Activated naive CD4-positive, alpha-beta T cell treated with anti-CD3 and anti-CD28 coated beads, Interleukin-2, amount 10 ng/mL, durations not matched to agents 7 days and 5 days (primary cell): ENCODE results near the gene TMEM242.
A peak's percentile ranks its signal among the peaks of the same experiment; 100 is the strongest.

Experiments
- CTCF ChIA-PET: fragments of 350-600 bp; sonication (Branson Sonifier 250); formaldehyde crosslinking; loops from one replicate; lab custom pipeline; 2021; ENCODE audit warnings: antibody characterized with exemption; lab: Charles Lee
- DNase-seq: peaks from one replicate; pipeline ENCODE4 v3.0.0-alpha.2; 2020
- H3K27ac Mint-ChIP-seq: one replicate; pipeline ENCODE4 v1.8.0; 2021; ENCODE audit warnings: mild to moderate bottlenecking, moderate library complexity, mixed read lengths
- H3K27me3 Mint-ChIP-seq: one replicate; pipeline ENCODE4 v1.8.0; 2021; ENCODE audit warnings: mild to moderate bottlenecking, mixed read lengths
- H3K36me3 Mint-ChIP-seq: one replicate; pipeline ENCODE4 v1.8.0; 2021; ENCODE audit warnings: mixed read lengths
- H3K4me1 Mint-ChIP-seq: one replicate; pipeline ENCODE4 v1.8.0; 2021; ENCODE audit warnings: mixed read lengths
- H3K4me3 Mint-ChIP-seq: one replicate; pipeline ENCODE4 v1.8.0; 2021; ENCODE audit warnings: mild to moderate bottlenecking, moderate library complexity, mixed read lengths
- H3K9me3 Mint-ChIP-seq: one replicate; pipeline ENCODE4 v1.8.0; 2021; ENCODE audit warnings: mixed read lengths

Gene TMEM242

GRCh38 chr6:157291356-157291755 is 32.0 kb downstream of the TMEM242 start:
- H3K9me3 Mint-ChIP-seq = no peaks in the 10 kb centered on the region

GRCh38 chr6:157290797-157291196 is 32.5 kb downstream of the TMEM242 start:
- no peak for DNase-seq
- no peaks in the 10 kb centered on the region for H3K9me3 Mint-ChIP-seq
- H3K27ac Mint-ChIP-seq = no peak overlapping the region
- CTCF ChIA-PET = interaction anchor here (1.4 kb wide), 1 partner anchor 256 kb away, joined by 3 read pairs; no protein-coding TSS in a partner anchor
- H3K4me1 Mint-ChIP-seq = peaks cover 15% of the 10 kb centered on the region
- H3K4me3 Mint-ChIP-seq = no peak overlapping the region
- peaks cover 20% of the 10 kb centered on the region for H3K36me3 Mint-ChIP-seq
- no peaks in the 10 kb centered on the region for H3K27me3 Mint-ChIP-seq

More at GRCh38 chr6:157291356-157291755, 32.0 kb downstream of the TMEM242 start:
- Mint-ChIP-seq H3K27ac (no peak overlapping the region), H3K4me3 (no peak overlapping the region), H3K27me3 (no peaks in the 10 kb centered on the region), H3K4me1 (peaks cover 15% of the 10 kb centered on the region), H3K36me3 (peaks cover 20% of the 10 kb centered on the region)
- CTCF ChIA-PET = interaction anchor here (1.4 kb wide), 1 partner anchor 257 kb away, joined by 3 read pairs; no protein-coding TSS in a partner anchor
- no peak for DNase-seq

GRCh38 chr6:157289764-157290163 is 33.6 kb downstream of the TMEM242 start:
- H3K36me3 Mint-ChIP-seq = peaks cover 20% of the 10 kb centered on the region
- H3K4me1 Mint-ChIP-seq = peaks cover 15% of the 10 kb centered on the region
- no peaks in the 10 kb centered on the region for H3K9me3 Mint-ChIP-seq
- CTCF ChIA-PET = interaction anchor here (1.4 kb wide), 1 partner anchor 255 kb away, joined by 3 read pairs; no protein-coding TSS in a partner anchor
- no peak for DNase-seq
- H3K27me3 Mint-ChIP-seq = no peaks in the 10 kb centered on the region
- H3K27ac Mint-ChIP-seq = no peak overlapping the region
- H3K4me3 Mint-ChIP-seq = no peak overlapping the region

GRCh38 chr6:157288575-157288974 is 34.7 kb downstream of the TMEM242 start:
- Mint-ChIP-seq H3K9me3 (no peaks in the 10 kb centered on the region), H3K4me1 (peaks cover 15% of the 10 kb centered on the region), H3K4me3 (no peak overlapping the region), H3K27ac (no peak overlapping the region), H3K36me3 (peaks cover 20% of the 10 kb centered on the region), H3K27me3 (no peaks in the 10 kb centered on the region)
- CTCF ChIA-PET = no interaction called here
- no peak for DNase-seq

GRCh38 chr6:157287923-157288322 is 35.4 kb downstream of the TMEM242 start:
- peaks cover 12% of the 10 kb centered on the region for H3K4me1 Mint-ChIP-seq
- no peaks in the 10 kb centered on the region for H3K27me3 Mint-ChIP-seq
- H3K36me3 Mint-ChIP-seq = peaks cover 20% of the 10 kb centered on the region
- no peak overlapping the region for H3K27ac Mint-ChIP-seq
- no peak for DNase-seq
- CTCF ChIA-PET = no interaction called here
- no peaks in the 10 kb centered on the region for H3K9me3 Mint-ChIP-seq
- no peak overlapping the region for H3K4me3 Mint-ChIP-seq

GRCh38 chr6:157287247-157287850 is 36.0 kb downstream of the TMEM242 start:
- H3K9me3 Mint-ChIP-seq = no peaks in the 10 kb centered on the region
- H3K36me3 Mint-ChIP-seq = peaks cover 18% of the 10 kb centered on the region
- peaks cover 8% of the 10 kb centered on the region for H3K4me1 Mint-ChIP-seq
- no peak for DNase-seq
- no peak overlapping the region for H3K27ac Mint-ChIP-seq
- CTCF ChIA-PET = no interaction called here
- H3K27me3 Mint-ChIP-seq = no peaks in the 10 kb centered on the region
- no peak overlapping the region for H3K4me3 Mint-ChIP-seq

GRCh38 chr6:157285422-157285779 is 37.9 kb downstream of the TMEM242 start:
- no peak for DNase-seq
- CTCF ChIA-PET = interaction anchor here (1.2 kb wide), 1 partner anchor 11 kb away, joined by 4 read pairs; no protein-coding TSS in a partner anchor
- no peak overlapping the region for H3K4me3 Mint-ChIP-seq
- H3K9me3 Mint-ChIP-seq = no peaks in the 10 kb centered on the region
- H3K27me3 Mint-ChIP-seq = no peaks in the 10 kb centered on the region
- H3K36me3 Mint-ChIP-seq = peaks cover 4% of the 10 kb centered on the region
- H3K27ac Mint-ChIP-seq = no peak overlapping the region
- H3K4me1 Mint-ChIP-seq = no peaks in the 10 kb centered on the region

GRCh38 chr6:157284738-157285421 is 38.4 kb downstream of the TMEM242 start:
- no peak overlapping the region for H3K4me3 Mint-ChIP-seq
- H3K27ac Mint-ChIP-seq = no peak overlapping the region
- no peaks in the 10 kb centered on the region for H3K9me3 Mint-ChIP-seq
- no peaks in the 10 kb centered on the region for H3K27me3 Mint-ChIP-seq
- no peak for DNase-seq
- CTCF ChIA-PET = interaction anchor here (0.9 kb wide), 1 partner anchor 49 kb away, joined by 3 read pairs; no protein-coding TSS in a partner anchor
- no peaks in the 10 kb centered on the region for H3K4me1 Mint-ChIP-seq
- peaks cover 1% of the 10 kb centered on the region for H3K36me3 Mint-ChIP-seq

GRCh38 chr6:157283900-157284737 is 39.2 kb downstream of the TMEM242 start:
- Mint-ChIP-seq H3K27me3 (peaks cover 4% of the 10 kb centered on the region), H3K4me1 (no peaks in the 10 kb centered on the region), H3K9me3 (no peaks in the 10 kb centered on the region), H3K4me3 (no peak overlapping the region), H3K27ac (no peak overlapping the region), H3K36me3 (no peaks in the 10 kb centered on the region)
- CTCF ChIA-PET = interaction anchor here (0.7 to 0.9 kb wide), 2 partner anchors 17 to 48 kb away, joined by 3 read pairs; no protein-coding TSS in a partner anchor
- no peak for DNase-seq

- Mint-ChIP-seq H3K27ac (no peak overlapping the region), H3K4me1 (no peaks in the 10 kb centered on the region), H3K36me3 (no peaks in the 10 kb centered on the region), H3K27me3 (peaks cover 11% of the 10 kb centered on the region), H3K4me3 (no peak overlapping the region), H3K9me3 (no peaks in the 10 kb centered on the region)
- DNase-seq = no peak
- CTCF ChIA-PET = no interaction called here
Observed at GRCh38 chr6:157283330-157283898, 39.9 kb downstream of the TMEM242 start.

- CTCF ChIA-PET = interaction anchor here (0.8 kb wide), 1 partner anchor 16 kb away, joined by 3 read pairs; no protein-coding TSS in a partner anchor
Observed at GRCh38 chr6:157282284-157282683, 41.0 kb downstream of the TMEM242 start.

GRCh38 chr6:157281570-157281969 is 41.7 kb downstream of the TMEM242 start:
- Mint-ChIP-seq H3K9me3 (no peaks in the 10 kb centered on the region), H3K27ac (no peak overlapping the region), H3K4me1 (no peaks in the 10 kb centered on the region), H3K36me3 (no peaks in the 10 kb centered on the region), H3K4me3 (no peak overlapping the region), H3K27me3 (peaks cover 25% of the 10 kb centered on the region)
- DNase-seq = peak; percentile 25
- CTCF ChIA-PET = interaction anchor here (0.8 kb wide), 1 partner anchor 16 kb away, joined by 3 read pairs; no protein-coding TSS in a partner anchor

More at GRCh38 chr6:157282284-157282683, 41.0 kb downstream of the TMEM242 start:
- Mint-ChIP-seq H3K27ac (no peak overlapping the region), H3K4me1 (no peaks in the 10 kb centered on the region), H3K36me3 (no peaks in the 10 kb centered on the region), H3K27me3 (peaks cover 17% of the 10 kb centered on the region), H3K4me3 (no peak overlapping the region), H3K9me3 (no peaks in the 10 kb centered on the region)
- no peak for DNase-seq

GRCh38 chr6:157280947-157281346 is 42.4 kb downstream of the TMEM242 start:
- no peaks in the 10 kb centered on the region for H3K36me3 Mint-ChIP-seq
- H3K27me3 Mint-ChIP-seq = peaks cover 25% of the 10 kb centered on the region
- CTCF ChIA-PET = no interaction called here
- H3K27ac Mint-ChIP-seq = no peak overlapping the region
- no peak for DNase-seq
- H3K4me1 Mint-ChIP-seq = no peaks in the 10 kb centered on the region
- H3K4me3 Mint-ChIP-seq = no peak overlapping the region
- no peaks in the 10 kb centered on the region for H3K9me3 Mint-ChIP-seq

GRCh38 chr6:157280157-157280556 is 43.2 kb downstream of the TMEM242 start:
- Mint-ChIP-seq H3K9me3 (no peaks in the 10 kb centered on the region), H3K4me1 (peaks cover 2% of the 10 kb centered on the region), H3K27me3 (peaks cover 25% of the 10 kb centered on the region), H3K36me3 (no peaks in the 10 kb centered on the region), H3K27ac (no peak overlapping the region), H3K4me3 (no peak overlapping the region)
- CTCF ChIA-PET = no interaction called here
- DNase-seq = no peak
